Osteoblast (primary cell): Measurements from ENCODE around the gene GARS1. TPM values are rescaled to one million over a fixed set of nuclear protein-coding genes. Genes with fewer than 3 reads are reported as not detected.
"Not testable (repeated sequence)": the region's sequence is repeated elsewhere in the genome, so short reads cannot be mapped to it uniquely, and the experiment has no call there.

Experiments
- DNase-seq: peaks from one replicate; pipeline ENCODE4 v3.0.0; 2011; ENCODE audit warnings: low spot score, mixed read lengths; ENCODE audit not compliant: insufficient read length; ENCODE audit errors: missing footprints
- H2AFZ ChIP-seq: 2 replicates; pipeline ENCODE4 v1.6.0; 2011; ENCODE audit warnings: mild to moderate bottlenecking, low read length
- H3K27ac ChIP-seq: 2 replicates; pipeline ENCODE4 v1.5.1; 2011; ENCODE audit warnings: mild to moderate bottlenecking, low read depth, low read length, moderate library complexity
- H3K27me3 ChIP-seq: 2 replicates; pipeline ENCODE4 v1.6.0; 2012; ENCODE audit warnings: mild to moderate bottlenecking, control low read depth, inconsistent platforms, low read length, moderate library complexity; ENCODE audit not compliant: insufficient read depth
- H3K36me3 ChIP-seq: 2 replicates; pipeline ENCODE4 v1.5.1; 2011; ENCODE audit warnings: mild to moderate bottlenecking, low read length, control low read depth, moderate library complexity; ENCODE audit not compliant: insufficient read depth
- H3K4me1 ChIP-seq: 2 replicates; pipeline ENCODE4 v1.5.1; 2011; ENCODE audit warnings: mild to moderate bottlenecking, low read length, control low read depth, moderate library complexity; ENCODE audit not compliant: insufficient read depth
- H3K4me2 ChIP-seq: 2 replicates; pipeline ENCODE4 v1.6.0; 2011; ENCODE audit warnings: mild to moderate bottlenecking, low read length; ENCODE audit not compliant: insufficient read depth
- H3K4me3 ChIP-seq: fragments of 200-600 bp; sonication (generic); 3 replicates; pipeline ENCODE4 v1.5.1; 2012; ENCODE audit warnings: mild to moderate bottlenecking, low read length, inconsistent platforms; ENCODE audit not compliant: insufficient read depth
- H3K79me2 ChIP-seq: 2 replicates; pipeline ENCODE4 v1.6.0; 2012; ENCODE audit warnings: mild to moderate bottlenecking, low read length, control low read depth, inconsistent platforms; ENCODE audit not compliant: insufficient read depth
- H3K9me3 ChIP-seq: 2 replicates; pipeline ENCODE4 v1.5.1; 2011; ENCODE audit warnings: low read depth, low read length, control low read depth
- H4K20me1 ChIP-seq: 2 replicates; pipeline ENCODE4 v1.6.0; 2012; ENCODE audit warnings: mild to moderate bottlenecking, low read length, control low read depth; ENCODE audit not compliant: insufficient read depth
- CTCF ChIP-seq: IDR thresholded peaks from 2 replicates; pipeline ENCODE4 v1.5.1; 2011; ENCODE audit warnings: mild to moderate bottlenecking, low read depth, low read length, moderate library complexity; ENCODE audit errors: extremely low read depth
- total RNA-seq: library from RNA; depleted of rRNA; stranded (reverse); fragments of >200 nt; gene quantifications from 2 replicates; pipeline ENCODE4 v1.2.3, GENCODE V29; 2012

GARS1 gene
- total RNA-seq, 1 donor, result 526 TPM

- Histone ChIP-seq H3K27me3 (no peaks in the 10 kb centered on the region), H3K4me2 (no peak overlapping the region), H3K27ac (no peak overlapping the region), H3K9me3 (no peaks in the 10 kb centered on the region), H3K36me3 (peaks cover 39% of the 10 kb centered on the region), H4K20me1 (peaks cover 3% of the 10 kb centered on the region), H3K79me2 (peaks cover 42% of the 10 kb centered on the region), H3K4me3 (no peak overlapping the region), H2AFZ (no peak overlapping the region), H3K4me1 (no peaks in the 10 kb centered on the region)
- no peak for TF ChIP-seq CTCF
- DNase-seq, result no peak
Measured at GRCh38 chr7:30584965-30585364, 9.7 kb upstream of the GARS1 start.

GRCh38 chr7:30585675-30586074 lies 9.0 kb upstream of the GARS1 start:
- H4K20me1 ChIP-seq, result peaks cover 3% of the 10 kb centered on the region
- peaks cover 46% of the 10 kb centered on the region for H3K79me2 ChIP-seq
- H3K27ac ChIP-seq, result no peak overlapping the region
- H3K4me1 ChIP-seq, result no peaks in the 10 kb centered on the region
- no peak for TF ChIP-seq CTCF
- H3K36me3 ChIP-seq, result peaks cover 34% of the 10 kb centered on the region
- no peaks in the 10 kb centered on the region for H3K27me3 ChIP-seq
- no peak for DNase-seq
- no peaks in the 10 kb centered on the region for H3K9me3 ChIP-seq
- no peak overlapping the region for H3K4me3 ChIP-seq
- H2AFZ ChIP-seq, result no peak overlapping the region
- no peak overlapping the region for H3K4me2 ChIP-seq

GRCh38 chr7:30587547-30587946 lies 7.1 kb upstream of the GARS1 start:
- not testable (repeated sequence) for H3K9me3 ChIP-seq, H4K20me1 ChIP-seq, H3K27ac ChIP-seq, H3K27me3 ChIP-seq, H3K4me3 ChIP-seq, DNase-seq, H3K4me1 ChIP-seq, H3K4me2 ChIP-seq, H2AFZ ChIP-seq
- H3K36me3 ChIP-seq, result peaks cover 21% of the 10 kb centered on the region
- H3K79me2 ChIP-seq, result peaks cover 65% of the 10 kb centered on the region

GRCh38 chr7:30589111-30589510 lies 5.6 kb upstream of the GARS1 start:
- DNase-seq, result no peak
- peaks cover 3% of the 10 kb centered on the region for H4K20me1 ChIP-seq
- H3K36me3 ChIP-seq, result peaks cover 10% of the 10 kb centered on the region
- no peak overlapping the region for H3K27ac ChIP-seq
- TF ChIP-seq CTCF, result no peak
- H3K27me3 ChIP-seq, result no peaks in the 10 kb centered on the region
- peaks cover 7% of the 10 kb centered on the region for H3K4me1 ChIP-seq
- H2AFZ ChIP-seq, result no peak overlapping the region
- no peak overlapping the region for H3K4me2 ChIP-seq
- no peaks in the 10 kb centered on the region for H3K9me3 ChIP-seq
- no peak overlapping the region for H3K4me3 ChIP-seq
- H3K79me2 ChIP-seq, result peaks cover 77% of the 10 kb centered on the region
